ENCODE data around the gene RNF13. TPM values are rescaled to one million over a fixed set of nuclear protein-coding genes. Genes with fewer than 3 reads are reported as not detected.

RNF13 gene
- total and polyA plus RNA-seq, 2 donors (not counting 3 experiments of a cell fraction or from before 2014, with no cell fraction given): 16.4 to 27.1 TPM

DNA sequence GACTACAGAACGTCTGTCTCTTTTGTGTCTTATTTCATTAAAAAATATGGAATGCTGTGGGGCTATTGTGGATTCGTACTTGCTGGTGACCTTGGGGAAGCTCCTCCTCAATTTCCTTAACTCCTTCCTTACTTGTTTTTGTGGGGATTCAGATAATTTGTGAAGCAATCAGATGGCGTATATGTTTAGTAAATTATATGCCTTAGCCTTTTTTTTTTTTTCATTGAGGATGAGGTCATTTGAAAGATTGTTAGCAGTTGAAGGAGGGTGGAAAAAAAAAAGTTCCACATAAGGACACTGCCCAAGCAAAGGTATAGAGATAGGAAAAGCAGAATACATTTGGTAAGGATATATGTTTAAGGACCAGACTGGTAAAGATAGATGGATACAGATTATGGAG lies 3.3 kb downstream of the RNF13 start:
- Histone ChIP-seq H3K27ac (ENCODE audit: insufficient read depth, low read depth, low read length) (no peak overlapping the region), H2AFZ (ENCODE audit: low read depth, low read length) (no peak overlapping the region), H3K36me3 (ENCODE audit: control insufficient read depth in 2 of 2, extremely low read depth in 1 of 2, insufficient read depth in 2 of 2, low read length in 2 of 2) (no peaks in the 10 kb centered on the region), H3K9me1 (replicated peaks; ENCODE audit: control insufficient read depth, extremely low read depth, insufficient read depth, low read length) (no peaks in the 10 kb centered on the region), H3K9ac (replicated peaks; ENCODE audit: extremely low read depth, insufficient read depth, low read length) (no peak overlapping the region), H3K79me2 (ENCODE audit: control insufficient read depth, insufficient read depth, low read length) (peaks cover 34% of the 10 kb centered on the region), H3K9me3 (replicated peaks; ENCODE audit: control insufficient read depth, insufficient read depth, low read length) (no peaks in the 10 kb centered on the region), H3K4me1 (ENCODE audit: control insufficient read depth, extremely low read depth, insufficient read depth, low read length) (peaks cover 24% of the 10 kb centered on the region), H3K4me2 (ENCODE audit: insufficient read depth, low read length) (no peak overlapping the region), H4K20me1 (replicated peaks; ENCODE audit: control insufficient read depth, extremely low read depth, insufficient read depth, low read length) (no peaks in the 10 kb centered on the region), H3K27me3 (ENCODE audit: control insufficient read depth in 2 of 2, insufficient read depth in 2 of 2, low read length in 2 of 2) (no peaks in the 10 kb centered on the region), H3K4me3 (replicated peaks in 1 of 3; ENCODE audit: insufficient read depth in 1 of 3, low read depth in 1 of 3, low read length in 3 of 3) (no peak overlapping the region)
- no peak for DNase-seq (ENCODE audit: low read depth, low spot score)
- BruUV-seq (replicated peaks): no TSS peak
- CTCF ChIA-PET: interaction anchor here (0.7 kb wide), 1 partner anchor 18 kb away, joined by 3 read pairs; no protein-coding TSS in a partner anchor
- POLR2A ChIA-PET: no interaction called here
- dilution Hi-C loops (cut with MboI; ENCODE audit: extremely low pct_ligation_motif_present, low sequenced_read_pairs): no loop called here
- no peak for TF ChIP-seq POLR2A (IDR thresholded peaks at IDR 0.05; ENCODE audit: low read depth, low read length)
- TF ChIP-seq POLR2AphosphoS5 (IDR thresholded peaks at IDR 0.05; ENCODE audit: insufficient read depth, low read depth, low read length): no peak
- no peak for TF ChIP-seq GATA2 (IDR thresholded peaks at IDR 0.05; ENCODE audit: insufficient read depth, insufficient read length, low read depth, low read length)
- no peak for TF ChIP-seq MYC (IDR thresholded peaks at IDR 0.05; ENCODE audit: low read depth, low read length)
- TF ChIP-seq JUN (IDR thresholded peaks at IDR 0.05; ENCODE audit: borderline replicate concordance, insufficient read depth, insufficient read length, low read depth): no peak
- no peak for TF ChIP-seq FOS (IDR thresholded peaks at IDR 0.05; ENCODE audit: borderline replicate concordance, insufficient read depth, low read length)
- FAIRE-seq: no peak
- intact Hi-C loops (cut with micrococcal nuclease): no loop called here

DNA sequence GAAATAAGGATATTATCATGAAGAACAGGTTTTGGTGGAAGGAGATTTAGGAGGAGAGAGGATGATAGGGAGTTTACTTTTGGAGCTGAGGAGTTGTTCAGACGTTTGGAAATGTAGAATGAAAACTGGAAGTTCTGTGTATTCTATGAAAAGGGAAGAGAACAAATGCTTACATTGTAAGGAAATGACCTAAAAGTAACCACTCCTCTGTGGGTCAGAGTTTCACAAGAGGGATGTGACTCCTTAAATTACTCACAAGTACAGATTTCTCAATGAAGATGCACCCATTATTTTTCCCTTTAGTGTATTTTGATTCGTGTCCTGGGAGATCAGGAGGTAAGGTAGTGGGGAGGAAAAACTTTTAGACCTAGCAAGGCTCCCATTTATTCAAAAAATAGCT lies 4.0 kb downstream of the RNF13 start:
- POLR2A ChIA-PET: no interaction called here
- Histone ChIP-seq H3K79me2 (ENCODE audit: control insufficient read depth, insufficient read depth, low read length) (peaks cover 38% of the 10 kb centered on the region), H4K20me1 (replicated peaks; ENCODE audit: control insufficient read depth, extremely low read depth, insufficient read depth, low read length) (no peaks in the 10 kb centered on the region)

More for the DNA sequence above, 4.0 kb downstream of the RNF13 start:
- H3K4me2 ChIP-seq (ENCODE audit: insufficient read depth, low read length): no peak overlapping the region
- CTCF ChIA-PET: no interaction called here
- no peaks in the 10 kb centered on the region for H3K27me3 ChIP-seq (ENCODE audit: control insufficient read depth in 2 of 2, insufficient read depth in 2 of 2, low read length in 2 of 2)
- peaks cover 24% of the 10 kb centered on the region for H3K4me1 ChIP-seq (ENCODE audit: control insufficient read depth, extremely low read depth, insufficient read depth, low read length)
- no peaks in the 10 kb centered on the region for H3K9me1 ChIP-seq (replicated peaks; ENCODE audit: control insufficient read depth, extremely low read depth, insufficient read depth, low read length)
- no peak for TF ChIP-seq POLR2A (IDR thresholded peaks at IDR 0.05; ENCODE audit: low read depth, low read length)
- TF ChIP-seq, protein P1, sequence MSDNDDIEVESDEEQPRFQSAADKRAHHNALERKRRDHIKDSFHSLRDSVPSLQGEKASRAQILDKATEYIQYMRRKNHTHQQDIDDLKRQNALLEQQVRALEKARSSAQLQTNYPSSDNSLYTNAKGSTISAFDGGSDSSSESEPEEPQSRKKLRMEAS (IDR thresholded peaks at IDR 0.05; ENCODE audit: insufficient read depth, insufficient read length): no peak
- no peak for TF ChIP-seq MYC (IDR thresholded peaks at IDR 0.05; ENCODE audit: low read depth, low read length)
- no peak for TF ChIP-seq POLR2AphosphoS5 (IDR thresholded peaks at IDR 0.05; ENCODE audit: insufficient read depth, low read depth, low read length)
- TF ChIP-seq EZH2 (IDR thresholded peaks at IDR 0.05; ENCODE audit: borderline replicate concordance, low read depth, low read length, severe bottlenecking): no peak
- no peak for TF ChIP-seq GATA2 (IDR thresholded peaks at IDR 0.05; ENCODE audit: insufficient read depth, insufficient read length, low read depth, low read length)
- TF ChIP-seq FOS (IDR thresholded peaks at IDR 0.05; ENCODE audit: borderline replicate concordance, insufficient read depth, low read length): no peak
- TF ChIP-seq, protein P2, sequence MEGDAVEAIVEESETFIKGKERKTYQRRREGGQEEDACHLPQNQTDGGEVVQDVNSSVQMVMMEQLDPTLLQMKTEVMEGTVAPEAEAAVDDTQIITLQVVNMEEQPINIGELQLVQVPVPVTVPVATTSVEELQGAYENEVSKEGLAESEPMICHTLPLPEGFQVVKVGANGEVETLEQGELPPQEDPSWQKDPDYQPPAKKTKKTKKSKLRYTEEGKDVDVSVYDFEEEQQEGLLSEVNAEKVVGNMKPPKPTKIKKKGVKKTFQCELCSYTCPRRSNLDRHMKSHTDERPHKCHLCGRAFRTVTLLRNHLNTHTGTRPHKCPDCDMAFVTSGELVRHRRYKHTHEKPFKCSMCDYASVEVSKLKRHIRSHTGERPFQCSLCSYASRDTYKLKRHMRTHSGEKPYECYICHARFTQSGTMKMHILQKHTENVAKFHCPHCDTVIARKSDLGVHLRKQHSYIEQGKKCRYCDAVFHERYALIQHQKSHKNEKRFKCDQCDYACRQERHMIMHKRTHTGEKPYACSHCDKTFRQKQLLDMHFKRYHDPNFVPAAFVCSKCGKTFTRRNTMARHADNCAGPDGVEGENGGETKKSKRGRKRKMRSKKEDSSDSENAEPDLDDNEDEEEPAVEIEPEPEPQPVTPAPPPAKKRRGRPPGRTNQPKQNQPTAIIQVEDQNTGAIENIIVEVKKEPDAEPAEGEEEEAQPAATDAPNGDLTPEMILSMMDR (IDR thresholded peaks at IDR 0.05; ENCODE audit: extremely low read depth in 1 of 2, insufficient read depth in 1 of 2, low read depth in 1 of 2, low read length in 2 of 2): no peak
- no peak for TF ChIP-seq JUN (IDR thresholded peaks at IDR 0.05; ENCODE audit: borderline replicate concordance, insufficient read depth, insufficient read length, low read depth)
- H2AFZ ChIP-seq (ENCODE audit: low read depth, low read length): no peak overlapping the region
- intact Hi-C loops (cut with micrococcal nuclease) (no loop called here), dilution Hi-C loops (cut with MboI; ENCODE audit: extremely low pct_ligation_motif_present, low sequenced_read_pairs) (no loop called here)
- no peak overlapping the region for H3K27ac ChIP-seq (ENCODE audit: insufficient read depth, low read depth, low read length)
- no peaks in the 10 kb centered on the region for H3K36me3 ChIP-seq (ENCODE audit: control insufficient read depth in 2 of 2, extremely low read depth in 1 of 2, insufficient read depth in 2 of 2, low read length in 2 of 2)
- no peak overlapping the region for H3K4me3 ChIP-seq (replicated peaks in 1 of 3; ENCODE audit: insufficient read depth in 1 of 3, low read depth in 1 of 3, low read length in 3 of 3)
- no peaks in the 10 kb centered on the region for H3K9me3 ChIP-seq (replicated peaks; ENCODE audit: control insufficient read depth, insufficient read depth, low read length)
- FAIRE-seq (no peak), DNase-seq (ENCODE audit: low read depth, low spot score) (no peak)
- BruUV-seq (replicated peaks): no TSS peak
- no peak overlapping the region for H3K9ac ChIP-seq (replicated peaks; ENCODE audit: extremely low read depth, insufficient read depth, low read length)

All from endothelial cell of umbilical vein (primary cell).